Activated naive CD4-positive, alpha-beta T cell treated with anti-CD3 and anti-CD28 coated beads, Interleukin-2, amount 10 ng/mL, durations not matched to agents 7 days and 5 days (primary cell): Measurements from ENCODE around the gene CYB5A.
"Not testable (repeated sequence)": the region's sequence is repeated elsewhere in the genome, so short reads cannot be mapped to it uniquely, and the experiment has no call there.

Experiments used
- CTCF ChIA-PET: fragments of 350-600 bp; sonication (Branson Sonifier 250); formaldehyde crosslinking; loops from one replicate; lab custom pipeline; 2021; ENCODE audit warnings: antibody characterized with exemption; lab: Charles Lee
- DNase-seq: peaks from one replicate; pipeline ENCODE4 v3.0.0-alpha.2; 2020
- H3K27ac Mint-ChIP-seq: one replicate; pipeline ENCODE4 v1.8.0; 2021; ENCODE audit warnings: mild to moderate bottlenecking, moderate library complexity, mixed read lengths
- H3K27me3 Mint-ChIP-seq: one replicate; pipeline ENCODE4 v1.8.0; 2021; ENCODE audit warnings: mild to moderate bottlenecking, mixed read lengths
- H3K36me3 Mint-ChIP-seq: one replicate; pipeline ENCODE4 v1.8.0; 2021; ENCODE audit warnings: mixed read lengths
- H3K4me1 Mint-ChIP-seq: one replicate; pipeline ENCODE4 v1.8.0; 2021; ENCODE audit warnings: mixed read lengths
- H3K4me3 Mint-ChIP-seq: one replicate; pipeline ENCODE4 v1.8.0; 2021; ENCODE audit warnings: mild to moderate bottlenecking, moderate library complexity, mixed read lengths
- H3K9me3 Mint-ChIP-seq: one replicate; pipeline ENCODE4 v1.8.0; 2021; ENCODE audit warnings: mixed read lengths

CYB5A gene

DNA sequence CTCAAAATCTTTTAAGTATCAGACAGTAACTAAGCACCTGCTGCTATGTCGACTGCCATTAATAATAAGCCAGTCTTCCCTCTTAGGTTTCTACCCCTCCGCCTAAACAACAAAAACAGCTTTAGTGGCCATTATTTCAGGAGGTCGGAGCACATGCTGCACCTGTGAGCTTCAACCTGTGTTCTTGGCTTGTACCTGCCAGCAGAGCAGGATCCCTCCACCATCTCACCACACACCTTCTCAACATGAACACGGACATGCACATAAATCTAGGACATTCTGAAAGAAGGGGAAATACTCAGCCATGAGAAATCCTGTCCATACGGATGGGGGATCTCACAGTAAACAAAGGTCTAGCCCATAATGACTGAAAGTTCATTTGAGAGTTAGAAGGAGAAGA, 3.7 kb downstream of the CYB5A start:
- peaks cover 9% of the 10 kb centered on the region for H3K27me3 Mint-ChIP-seq
- CTCF ChIA-PET = interaction anchor here (1.2 kb wide), 1 partner anchor 17 kb away, joined by 3 read pairs; no protein-coding TSS in a partner anchor
- H3K4me3 Mint-ChIP-seq = no peak overlapping the region
- peaks cover 2% of the 10 kb centered on the region for H3K9me3 Mint-ChIP-seq
- H3K36me3 Mint-ChIP-seq = peaks cover 2% of the 10 kb centered on the region
- H3K27ac Mint-ChIP-seq = no peak overlapping the region
- no peak for DNase-seq
- H3K4me1 Mint-ChIP-seq = peaks cover 28% of the 10 kb centered on the region

GRCh38 chr18:74286856-74287255, 4.9 kb downstream of the CYB5A start:
- Mint-ChIP-seq H3K4me3 (no peak overlapping the region), H3K4me1 (peaks cover 34% of the 10 kb centered on the region), H3K36me3 (peaks cover 2% of the 10 kb centered on the region), H3K27ac (no peak overlapping the region), H3K27me3 (peaks cover 5% of the 10 kb centered on the region), H3K9me3 (no peaks in the 10 kb centered on the region)
- no peak for DNase-seq
- CTCF ChIA-PET = interaction anchor here (1.2 kb wide), 1 partner anchor 16 kb away, joined by 3 read pairs; no protein-coding TSS in a partner anchor

GRCh38 chr18:74286106-74286855, 5.5 kb downstream of the CYB5A start:
- H3K27ac Mint-ChIP-seq = no peak overlapping the region
- peaks cover 37% of the 10 kb centered on the region for H3K4me1 Mint-ChIP-seq
- H3K27me3 Mint-ChIP-seq = no peaks in the 10 kb centered on the region
- CTCF ChIA-PET = no interaction called here
- H3K4me3 Mint-ChIP-seq = no peak overlapping the region
- no peaks in the 10 kb centered on the region for H3K36me3 Mint-ChIP-seq
- no peaks in the 10 kb centered on the region for H3K9me3 Mint-ChIP-seq
- no peak for DNase-seq

GRCh38 chr18:74285583-74285982, 6.2 kb downstream of the CYB5A start:
- CTCF ChIA-PET, H3K27ac Mint-ChIP-seq, DNase-seq, H3K4me3 Mint-ChIP-seq, H3K27me3 Mint-ChIP-seq, H3K36me3 Mint-ChIP-seq, H3K9me3 Mint-ChIP-seq: not testable (repeated sequence)
- H3K4me1 Mint-ChIP-seq = peaks cover 38% of the 10 kb centered on the region

DNA sequence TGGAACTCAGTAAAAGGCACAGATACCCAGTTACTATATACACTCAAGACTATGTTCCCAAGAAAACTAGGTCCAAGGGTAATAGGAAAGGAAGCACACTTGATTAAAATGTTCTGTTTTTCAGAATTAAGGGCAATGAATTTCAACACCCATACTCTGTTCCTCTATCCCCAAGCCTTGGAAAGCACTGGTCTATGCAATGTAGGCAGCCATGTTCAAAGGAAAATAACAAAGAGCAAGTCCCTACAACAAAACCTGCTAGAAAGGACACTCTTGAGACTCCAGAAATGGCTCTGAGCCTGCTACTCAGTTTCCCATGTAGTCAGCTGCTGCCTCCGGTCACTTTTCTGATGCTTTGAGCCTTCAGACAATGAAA, 6.8 kb downstream of the CYB5A start:
- CTCF ChIA-PET = no interaction called here
- Mint-ChIP-seq H3K36me3 (no peaks in the 10 kb centered on the region), H3K4me1 (peaks cover 35% of the 10 kb centered on the region), H3K9me3 (no peaks in the 10 kb centered on the region), H3K27me3 (no peaks in the 10 kb centered on the region), H3K4me3 (no peak overlapping the region), H3K27ac (no peak overlapping the region)
- DNase-seq = no peak

DNA sequence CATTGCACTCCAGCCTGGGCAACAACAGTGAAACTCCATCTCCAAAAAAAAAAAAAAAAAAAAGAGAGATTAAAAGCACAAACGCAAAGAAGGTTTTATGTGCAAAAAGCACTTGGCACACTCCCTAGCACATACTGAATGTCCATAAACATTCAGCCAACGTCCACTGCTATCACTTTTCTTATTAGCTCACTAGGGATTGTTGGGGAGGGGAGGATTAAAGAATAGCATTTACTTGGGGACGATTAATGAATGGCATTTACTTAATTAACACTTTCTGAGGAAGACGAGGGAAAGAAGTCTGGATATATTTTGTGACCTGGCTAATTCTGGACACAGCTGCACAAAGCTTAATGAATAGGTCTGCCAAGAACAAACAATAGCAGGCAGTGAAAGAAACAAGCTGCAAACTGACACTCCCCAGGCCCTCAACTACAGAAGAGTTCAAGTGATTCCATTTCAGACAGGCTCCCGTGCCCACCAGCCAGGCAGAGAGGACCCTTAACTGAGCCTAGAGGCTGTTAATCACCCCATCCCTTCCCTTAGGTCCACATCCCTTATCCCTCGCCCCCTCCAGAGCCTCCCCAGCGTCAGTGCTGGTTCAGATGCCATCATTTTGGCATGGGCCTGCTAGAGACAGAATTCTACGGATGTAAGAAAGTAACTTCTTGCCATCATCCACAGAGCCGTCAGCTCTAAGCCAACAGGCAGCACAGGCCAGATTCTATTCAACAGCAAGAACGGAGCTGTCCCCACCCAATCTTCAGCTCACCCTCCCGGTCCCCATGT, 7.4 kb downstream of the CYB5A start:
- H3K36me3 Mint-ChIP-seq = no peaks in the 10 kb centered on the region
- H3K4me3 Mint-ChIP-seq = no peak overlapping the region
- H3K27me3 Mint-ChIP-seq = no peaks in the 10 kb centered on the region
- no peak for DNase-seq
- H3K4me1 Mint-ChIP-seq = peaks cover 35% of the 10 kb centered on the region
- H3K27ac Mint-ChIP-seq = no peak overlapping the region
- no peaks in the 10 kb centered on the region for H3K9me3 Mint-ChIP-seq
- CTCF ChIA-PET = no interaction called here

- no peaks in the 10 kb centered on the region for H3K9me3 Mint-ChIP-seq
- H3K27me3 Mint-ChIP-seq = no peaks in the 10 kb centered on the region
- peaks cover 35% of the 10 kb centered on the region for H3K4me1 Mint-ChIP-seq
- no peak for DNase-seq
- H3K36me3 Mint-ChIP-seq = no peaks in the 10 kb centered on the region
- H3K4me3 Mint-ChIP-seq = no peak overlapping the region
- no peak overlapping the region for H3K27ac Mint-ChIP-seq
- CTCF ChIA-PET = no interaction called here
Measured at GRCh38 chr18:74283646-74284045, 8.1 kb downstream of the CYB5A start.

- peaks cover 35% of the 10 kb centered on the region for H3K4me1 Mint-ChIP-seq
- no peaks in the 10 kb centered on the region for H3K9me3 Mint-ChIP-seq
- H3K36me3 Mint-ChIP-seq = no peaks in the 10 kb centered on the region
- H3K27ac Mint-ChIP-seq = no peak overlapping the region
- CTCF ChIA-PET = no interaction called here
- no peak for DNase-seq
- no peaks in the 10 kb centered on the region for H3K27me3 Mint-ChIP-seq
- no peak overlapping the region for H3K4me3 Mint-ChIP-seq
Measured at GRCh38 chr18:74282755-74283554, 8.8 kb downstream of the CYB5A start.

GRCh38 chr18:74281980-74282754, 9.6 kb downstream of the CYB5A start:
- no peak overlapping the region for H3K4me3 Mint-ChIP-seq
- no peak for DNase-seq
- no peaks in the 10 kb centered on the region for H3K27me3 Mint-ChIP-seq
- no peaks in the 10 kb centered on the region for H3K36me3 Mint-ChIP-seq
- CTCF ChIA-PET = no interaction called here
- H3K4me1 Mint-ChIP-seq = peaks cover 29% of the 10 kb centered on the region
- H3K9me3 Mint-ChIP-seq = no peaks in the 10 kb centered on the region
- no peak overlapping the region for H3K27ac Mint-ChIP-seq

GRCh38 chr18:74281011-74281979, 10.5 kb downstream of the CYB5A start:
- Mint-ChIP-seq H3K9me3 (no peaks in the 10 kb centered on the region), H3K27me3 (no peaks in the 10 kb centered on the region), H3K4me1 (peaks cover 26% of the 10 kb centered on the region), H3K27ac (no peak overlapping the region), H3K4me3 (no peak overlapping the region), H3K36me3 (no peaks in the 10 kb centered on the region)
- no peak for DNase-seq
- CTCF ChIA-PET = no interaction called here

- no peaks in the 10 kb centered on the region for H3K27me3 Mint-ChIP-seq
- no peaks in the 10 kb centered on the region for H3K9me3 Mint-ChIP-seq
- H3K27ac Mint-ChIP-seq = no peak overlapping the region
- H3K4me1 Mint-ChIP-seq = peaks cover 26% of the 10 kb centered on the region
- DNase-seq = no peak
- CTCF ChIA-PET = no interaction called here
- H3K36me3 Mint-ChIP-seq = no peaks in the 10 kb centered on the region
- H3K4me3 Mint-ChIP-seq = no peak overlapping the region
Measured at GRCh38 chr18:74278983-74279382, 12.8 kb downstream of the CYB5A start.

DNA sequence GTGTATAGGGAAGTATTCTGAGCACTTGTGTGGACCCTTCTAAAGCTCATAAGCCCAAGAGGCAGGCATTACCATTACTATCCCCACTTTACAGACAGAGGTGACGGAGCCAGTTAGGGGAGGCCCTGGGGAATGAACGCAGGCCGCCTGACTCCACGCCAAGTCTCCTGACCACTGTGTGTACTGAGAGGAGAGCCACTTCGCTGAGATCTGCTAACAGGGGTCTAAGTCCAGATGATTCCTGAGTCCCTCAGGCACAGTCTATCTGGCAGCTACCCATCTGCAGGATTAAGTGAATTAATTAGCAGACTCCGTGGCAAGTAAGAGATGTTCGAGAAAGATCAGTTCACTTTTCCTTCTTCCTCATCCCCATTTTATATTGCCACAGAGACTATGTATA, 13.7 kb downstream of the CYB5A start:
- DNase-seq = no peak
- no peak overlapping the region for H3K27ac Mint-ChIP-seq
- H3K36me3 Mint-ChIP-seq = no peaks in the 10 kb centered on the region
- H3K27me3 Mint-ChIP-seq = no peaks in the 10 kb centered on the region
- CTCF ChIA-PET = no interaction called here
- H3K4me3 Mint-ChIP-seq = no peak overlapping the region
- peaks cover 20% of the 10 kb centered on the region for H3K4me1 Mint-ChIP-seq
- no peaks in the 10 kb centered on the region for H3K9me3 Mint-ChIP-seq

GRCh38 chr18:74277296-74277695, 14.5 kb downstream of the CYB5A start:
- Mint-ChIP-seq H3K4me1 (peaks cover 12% of the 10 kb centered on the region), H3K9me3 (no peaks in the 10 kb centered on the region), H3K27ac (no peak overlapping the region), H3K27me3 (no peaks in the 10 kb centered on the region), H3K36me3 (no peaks in the 10 kb centered on the region), H3K4me3 (no peak overlapping the region)
- CTCF ChIA-PET = no interaction called here
- DNase-seq = no peak
